Measurements from ENCODE around the gene WIPI1. TPM values are rescaled to one million over a fixed set of nuclear protein-coding genes. Genes with fewer than 3 reads are reported as not detected.

WIPI1 gene
- total and polyA plus RNA-seq, 2 of the 13 experiments (the other 11 are each of a cell fraction or from before 2014, with no cell fraction given), result 29.4 to 141 TPM

- peak; percentile 85 for TF ChIP-seq ZGPAT (CRISPR knock-in tag; IDR thresholded peaks at IDR 0.05)
- TF ChIP-seq TFDP2 (CRISPR knock-in tag; IDR thresholded peaks at IDR 0.05), result 0 out of 2 replicates have a peak, but pooled peaks have one; percentile 17
- TF ChIP-seq NFATC3 (CRISPR knock-in tag; IDR thresholded peaks at IDR 0.05), result no peak
- TF ChIP-seq SNAPC5 (CRISPR knock-in tag; IDR thresholded peaks at IDR 0.05; ENCODE audit: borderline replicate concordance), result 0 out of 2 replicates have a peak, but pooled peaks have one; percentile 46
- no peak for TF ChIP-seq CAMTA2 (CRISPR knock-in tag; IDR thresholded peaks at IDR 0.05; ENCODE audit: borderline replicate concordance)
- peak; percentile 77; the same call in 1 of the 2 replicates for TF ChIP-seq RXRB (CRISPR knock-in tag; IDR thresholded peaks at IDR 0.05; ENCODE audit: borderline replicate concordance)
- peak; percentile 64 for TF ChIP-seq ZBTB25 (CRISPR knock-in tag; IDR thresholded peaks at IDR 0.05)
- peak; percentile 59; the same call in 1 of the 2 replicates for TF ChIP-seq LBX2 (CRISPR knock-in tag; IDR thresholded peaks at IDR 0.05; ENCODE audit: borderline replicate concordance)
- TF ChIP-seq REST (IDR thresholded peaks at IDR 0.05; ENCODE audit: borderline replicate concordance in 1 of 2, low read depth in 1 of 2, low read length in 2 of 2), result no peak
- no peak for TF ChIP-seq SETDB1 (CRISPR knock-in tag; IDR thresholded peaks at IDR 0.05; ENCODE audit: borderline replicate concordance)
- peak; percentile 54 for TF ChIP-seq YY1 (IDR thresholded peaks at IDR 0.05; ENCODE audit: insufficient read depth, insufficient replicate concordance, low read depth, low read length)
- TF ChIP-seq TBX3 (IDR thresholded peaks at IDR 0.05; ENCODE audit: borderline replicate concordance), result peak; percentile 18; the same call in 1 of the 2 replicates
- TF ChIP-seq ZNF282 (IDR thresholded peaks at IDR 0.05; ENCODE audit: partially characterized antibody), result no peak
- TF ChIP-seq JARID2 (CRISPR knock-in tag; IDR thresholded peaks at IDR 0.05; ENCODE audit: insufficient replicate concordance), result no peak
- TF ChIP-seq ESRRA (CRISPR knock-in tag; IDR thresholded peaks at IDR 0.05; ENCODE audit: low read depth), result no peak; the same call in 1 of the 2 replicates
- TF ChIP-seq XRCC5 (optimal IDR thresholded peaks at IDR 0.05; ENCODE audit: low read length), result peak; percentile 92
- TF ChIP-seq TEAD3 (CRISPR knock-in tag; optimal IDR thresholded peaks at IDR 0.05; ENCODE audit: borderline replicate concordance), result peak; percentile 42
- TF ChIP-seq ZKSCAN1 (IDR thresholded peaks at IDR 0.05; ENCODE audit: low read length), result 0 out of 2 replicates have a peak, but pooled peaks have one; percentile 34
- TF ChIP-seq ZNF331 (CRISPR knock-in tag; IDR thresholded peaks at IDR 0.05), result peak; percentile 64
- TF ChIP-seq ZBTB7B (CRISPR knock-in tag; IDR thresholded peaks at IDR 0.05), result peak; percentile 93
Observed at GRCh38 chr17:68398691-68399637, 58.3 kb downstream of the WIPI1 start (continued).

Measured in HepG2 (cell line).